ENCODE results near the gene GRM5.
"Not testable (repeated sequence)": the region's sequence is repeated elsewhere in the genome, so short reads cannot be mapped to it uniquely, and the experiment has no call there.

GRM5 gene

GRCh38 chr11:89065651-89066201 is at the start of gene GRM5:
GRM5 (minus strand) TSS chr11:89065982; CDS start chr11:89047872, 18,110 bp downstream.
- DNase-seq, result not testable (repeated sequence)

DNA sequence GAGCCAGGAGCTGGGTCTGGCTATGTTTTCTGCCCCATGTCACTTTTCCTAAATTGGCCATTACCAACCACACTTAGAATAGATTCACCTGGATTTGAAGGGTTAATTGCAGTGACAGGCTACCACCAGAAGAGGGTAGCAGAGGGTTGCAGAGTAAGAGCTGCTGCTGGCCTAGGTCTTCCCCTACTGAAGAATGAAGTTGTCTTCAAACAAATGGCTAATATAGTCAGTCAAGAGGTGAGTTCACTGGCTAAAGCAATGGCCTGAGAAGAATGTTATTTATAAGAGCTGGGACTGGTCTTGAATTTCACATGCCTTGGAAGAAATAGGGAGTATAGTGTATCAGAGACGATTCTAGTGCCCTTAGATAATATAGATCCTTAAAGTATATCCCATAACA is 32.2 kb upstream of the GRM5 start:
- peak; percentile 10 for DNase-seq

DNA sequence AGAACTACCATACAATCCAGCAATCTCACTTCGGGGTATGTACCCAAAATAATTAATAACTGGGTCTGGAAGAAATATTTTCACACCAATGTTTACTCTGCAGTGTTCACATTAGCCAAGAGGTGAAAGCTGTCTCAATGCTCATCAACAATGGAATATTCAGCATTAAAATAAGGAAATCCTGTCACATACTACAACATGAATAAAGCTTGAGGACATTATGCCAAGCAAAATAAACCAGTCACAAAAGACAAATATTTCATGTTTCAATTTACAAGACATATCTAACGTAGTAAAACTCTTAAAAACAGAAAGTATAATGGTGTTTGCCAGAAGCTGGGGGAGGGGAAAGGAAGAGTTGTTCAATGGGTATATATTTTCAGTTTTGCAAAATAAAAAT is 28.0 kb upstream of the GRM5 start:
- DNase-seq, result not testable (repeated sequence)

DNA sequence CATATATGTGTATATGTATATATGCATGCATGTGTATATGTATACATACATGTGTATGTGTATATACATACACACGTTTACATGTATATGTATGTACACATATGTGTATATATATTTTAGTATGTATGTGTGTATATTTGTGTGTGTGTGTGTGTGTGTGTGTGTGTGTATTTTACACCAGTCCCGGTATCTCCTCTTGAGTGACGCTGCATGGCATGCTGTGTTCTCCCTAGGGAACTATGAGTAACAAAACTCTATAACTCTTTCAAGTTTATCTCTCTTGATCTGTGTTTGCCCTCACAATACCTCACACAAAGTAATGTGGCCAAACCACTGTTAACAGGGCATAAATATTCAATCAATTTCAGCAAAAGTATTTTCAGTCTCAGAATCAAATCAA is 19.2 kb upstream of the GRM5 start:
- not testable (repeated sequence) for DNase-seq

- DNase-seq, result not testable (repeated sequence)
Observed at GRCh38 chr11:89070911-89071310, 5.1 kb upstream of the GRM5 start.

DNA sequence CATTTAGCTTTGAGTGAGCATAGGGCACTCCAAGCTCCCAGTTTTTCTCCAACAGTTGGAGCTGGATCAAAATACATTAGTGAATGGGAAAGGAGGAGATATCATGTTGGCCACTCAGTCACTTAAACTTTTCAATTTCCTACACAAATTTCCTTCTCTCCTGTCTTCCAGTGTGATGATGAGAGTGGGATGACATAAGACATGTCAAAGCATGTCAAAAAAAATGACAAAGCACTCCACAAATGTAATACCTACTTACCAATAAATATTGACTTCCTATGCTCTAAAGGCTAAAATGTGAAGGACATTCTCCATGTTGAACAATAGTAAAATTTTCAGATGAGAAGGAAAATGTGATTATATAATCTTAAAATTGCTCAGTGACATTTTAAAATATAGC is 1.5 kb upstream of the GRM5 start:
- no peak for DNase-seq

- DNase-seq, result no peak
Observed at GRCh38 chr11:89065066-89065465, 716 bp downstream of the GRM5 start.

- not testable (repeated sequence) for DNase-seq
Observed at GRCh38 chr11:89063481-89063951, 2.3 kb downstream of the GRM5 start.

- DNase-seq, result peak; percentile 4
Observed at GRCh38 chr11:89062771-89063298, 2.9 kb downstream of the GRM5 start.

DNA sequence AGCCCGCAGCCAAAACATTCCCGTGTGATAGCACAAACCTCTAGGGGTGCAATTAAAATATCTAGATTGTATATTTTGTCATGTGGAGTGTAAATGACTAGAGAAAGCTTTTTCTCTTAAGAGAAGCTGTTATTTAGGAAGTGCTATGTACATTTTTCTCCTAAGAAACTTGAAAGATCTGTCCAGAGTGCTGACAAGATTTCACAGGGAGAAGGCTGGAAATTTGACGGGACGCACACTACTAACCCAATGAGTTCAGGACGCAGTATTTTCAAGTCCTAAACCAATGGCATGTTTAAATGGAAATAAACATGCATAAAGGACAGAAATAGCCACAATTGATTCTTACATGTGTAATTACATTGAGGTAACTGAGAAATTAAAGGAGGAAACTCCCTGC is 3.9 kb downstream of the GRM5 start:
- DNase-seq, result peak; percentile 19

DNA sequence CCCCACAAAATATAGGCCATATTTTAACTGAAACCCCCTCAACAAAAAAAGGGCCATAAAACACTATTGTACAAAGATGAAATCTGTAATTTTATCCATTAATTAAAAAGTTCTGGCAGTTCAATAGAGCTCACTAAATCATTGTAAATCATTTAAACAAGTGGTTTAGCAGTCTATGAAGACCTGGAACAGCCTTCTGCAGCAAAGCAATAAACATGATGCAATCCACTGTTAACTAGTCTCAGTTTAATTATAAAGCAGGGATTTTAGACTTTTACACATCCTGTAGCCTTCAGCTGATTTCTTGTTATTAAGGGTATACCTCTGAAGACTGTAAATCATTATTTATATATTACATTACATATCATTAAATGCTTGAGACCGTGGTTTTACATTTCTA is 8.4 kb downstream of the GRM5 start:
- not testable (repeated sequence) for DNase-seq

DNA sequence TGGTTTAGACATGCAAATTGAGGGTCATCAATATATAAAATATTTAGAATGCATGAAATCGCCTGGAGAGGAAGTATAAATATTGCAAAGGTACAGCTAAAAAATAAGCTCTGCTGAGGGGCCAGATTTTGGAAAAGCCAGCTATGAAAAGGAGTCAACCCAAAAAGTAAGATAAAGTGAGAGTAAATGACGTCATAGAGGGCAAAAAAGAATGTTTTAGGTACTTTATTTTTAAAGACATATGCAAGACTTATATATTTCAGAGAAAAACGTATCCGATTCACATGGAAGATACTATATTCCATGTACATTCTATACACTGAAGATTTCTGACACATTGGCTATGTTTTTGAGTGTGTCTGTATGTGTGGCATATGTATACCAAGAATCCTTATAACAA is 13.6 kb downstream of the GRM5 start:
- DNase-seq, result no peak

DNA sequence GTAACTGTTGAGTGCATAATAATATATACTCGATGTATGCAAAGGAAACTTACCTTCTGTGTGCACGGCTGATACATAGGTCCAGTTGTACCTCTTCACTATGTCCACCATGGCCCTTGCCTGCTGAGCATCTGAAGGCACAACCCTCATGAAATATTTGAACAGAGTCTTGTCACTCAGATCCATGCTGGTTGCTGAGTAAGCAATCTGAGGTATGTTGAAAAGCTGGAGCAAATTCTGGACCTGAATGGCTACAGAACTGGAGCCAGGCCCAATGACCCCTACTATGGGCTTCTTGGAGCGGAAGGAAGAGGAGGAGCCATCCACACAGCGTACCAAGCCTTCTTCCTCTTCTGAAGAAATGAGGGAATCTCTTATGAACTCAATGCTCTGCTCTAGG is 18.6 kb downstream of the GRM5 start:
- DNase-seq, result not testable (repeated sequence)

GRCh38 chr11:89043861-89044588 is 21.8 kb downstream of the GRM5 start:
- not testable (repeated sequence) for DNase-seq

DNA sequence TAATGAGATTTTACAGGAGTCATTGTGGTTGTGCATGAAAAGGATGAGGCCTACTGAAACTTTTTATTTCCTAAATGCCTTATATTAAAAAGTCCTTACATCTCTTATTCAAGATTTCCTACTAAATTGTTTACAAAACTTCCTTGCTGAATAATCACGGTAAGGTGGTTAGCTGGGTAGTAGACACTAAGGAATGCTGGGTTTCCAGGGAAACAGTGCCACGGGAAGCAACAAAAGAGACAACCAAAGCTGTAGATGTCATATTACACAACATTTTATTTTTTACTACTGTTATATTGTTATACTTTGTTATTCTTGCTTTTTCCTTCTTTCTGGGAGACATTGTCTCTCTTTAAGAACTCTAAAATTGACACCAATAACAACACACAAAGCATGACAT is 36.1 kb downstream of the GRM5 start:
- DNase-seq, result not testable (repeated sequence)

GRCh38 chr11:89021339-89021738 is 44.4 kb downstream of the GRM5 start:
- DNase-seq, result no peak

GRCh38 chr11:89019827-89020547 is 45.8 kb downstream of the GRM5 start:
- DNase-seq, result peak; percentile 73

- no peak for DNase-seq
Observed at GRCh38 chr11:89016214-89016613, 49.6 kb downstream of the GRM5 start.

DNA sequence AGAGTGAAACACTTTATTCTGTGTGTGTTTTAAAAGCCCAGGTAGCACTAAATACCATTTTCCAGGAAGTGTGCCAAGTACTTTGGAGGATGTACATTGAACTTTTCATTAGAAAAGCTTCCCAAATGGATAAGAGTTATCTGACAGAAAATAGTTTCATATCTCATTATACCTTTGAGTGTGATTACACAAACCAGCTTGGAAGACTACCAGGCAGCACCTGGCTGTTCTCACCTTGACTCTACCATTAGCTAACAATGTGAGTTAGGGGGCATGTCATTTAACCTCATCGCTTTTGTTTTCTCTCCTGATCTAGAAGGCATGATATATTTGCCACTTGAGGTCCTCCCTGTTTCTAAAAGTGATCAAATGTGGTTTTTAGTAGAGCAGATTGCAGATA is 50.2 kb downstream of the GRM5 start:
- no peak for DNase-seq

DNA sequence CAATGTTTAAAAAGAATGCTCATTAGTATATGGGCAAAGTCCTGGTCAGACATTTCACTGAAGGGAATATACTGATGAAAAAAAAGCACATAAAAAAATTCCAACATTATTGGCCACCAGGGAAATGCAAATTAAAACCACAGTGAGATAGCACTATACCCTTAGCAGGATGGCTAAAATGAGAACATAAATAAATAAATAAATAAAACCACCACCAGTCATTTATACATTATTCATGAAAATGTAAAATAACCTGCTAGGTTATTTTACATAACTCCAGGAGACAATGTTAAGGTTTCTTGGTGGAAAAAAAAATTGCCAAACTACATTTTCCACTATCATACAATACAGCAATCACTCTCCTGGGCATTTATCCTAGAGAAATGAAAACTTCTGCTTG is 64.9 kb downstream of the GRM5 start:
- not testable (repeated sequence) for DNase-seq

GRCh38 chr11:88979641-88980040 is 86.1 kb downstream of the GRM5 start:
- peak; percentile 88 for DNase-seq

DNA sequence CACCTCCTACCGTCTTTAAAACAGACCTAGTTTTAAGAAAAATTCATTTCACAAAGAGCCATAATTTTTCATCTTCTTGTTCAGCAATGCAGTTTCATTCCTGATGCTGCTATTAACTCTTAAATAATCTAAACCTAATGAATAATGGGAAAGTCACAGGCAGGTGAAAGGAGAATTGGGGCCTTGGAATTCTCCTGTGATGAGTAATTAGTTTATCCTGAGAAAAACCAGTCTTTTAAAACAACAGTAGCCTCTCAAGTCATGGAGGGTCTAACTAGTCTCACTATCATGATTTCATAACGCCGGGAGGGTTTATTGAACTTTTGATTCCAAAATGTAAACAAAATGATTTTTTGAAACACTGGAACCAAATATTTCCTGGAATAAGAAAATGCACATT is 86.8 kb downstream of the GRM5 start:
- DNase-seq, result peak; percentile 44

DNA sequence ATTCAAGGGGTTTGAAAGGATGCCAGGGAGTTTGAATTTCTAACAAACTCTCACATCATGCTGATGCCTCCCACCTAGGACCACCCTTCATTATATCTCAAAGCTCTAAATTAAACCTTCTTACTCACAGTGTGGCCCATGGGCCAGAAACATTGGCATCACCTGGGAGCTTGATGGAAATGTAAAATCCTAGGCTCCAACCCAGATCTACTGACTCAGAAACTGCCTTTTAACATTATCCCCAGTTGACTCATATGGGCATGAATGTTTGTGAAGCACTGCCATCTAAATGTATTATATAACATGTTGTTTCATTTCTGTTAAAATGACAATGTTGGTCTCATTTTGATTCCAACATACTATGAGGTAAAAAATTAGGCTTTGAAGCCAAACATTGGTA is 90.3 kb downstream of the GRM5 start:
- DNase-seq, result peak; percentile 3

- no peak for DNase-seq
Observed at GRCh38 chr11:88972210-88972609, 93.6 kb downstream of the GRM5 start.

All from fibroblast of skin of right biceps (primary cell).